Activated T-cell treated with anti-CD3 and anti-CD28 coated beads, Interleukin-2, amount 50 U/mL, for 4 hours (primary cell): ENCODE data around the gene RBSN. TPM values are rescaled to one million over a fixed set of nuclear protein-coding genes. Genes with fewer than 3 reads are reported as not detected.
A peak's percentile ranks its signal among the peaks of the same experiment; 100 is the strongest.

Experiments
- ATAC-seq, 2 donors: fragments of 200-7000 bp; cut with Tn5 transposase; one replicate each; pipeline ENCODE4 v1.10.0; 2021
- DNase-seq: peaks from one replicate; pipeline ENCODE4 v3.0.0-alpha.2; 2020
- H3K27me3 Mint-ChIP-seq: one replicate; pipeline ENCODE4 v1.8.0; 2021; ENCODE audit warnings: low read depth, mixed read lengths
- H3K36me3 Mint-ChIP-seq: one replicate; pipeline ENCODE4 v1.8.0; 2022; ENCODE audit warnings: mixed read lengths; ENCODE audit not compliant: insufficient read depth
- H3K4me1 Mint-ChIP-seq: one replicate; pipeline ENCODE4 v1.8.0; 2021; ENCODE audit warnings: low read depth, mixed read lengths
- H3K4me3 Mint-ChIP-seq: one replicate; pipeline ENCODE4 v1.8.0; 2021; ENCODE audit warnings: mild to moderate bottlenecking, moderate library complexity, mixed read lengths
- H3K9me3 Mint-ChIP-seq: one replicate; pipeline ENCODE4 v1.8.0; 2021; ENCODE audit warnings: mixed read lengths
- total RNA-seq, 3 donors: library from RNA; stranded (reverse); gene quantifications; one replicate each; pipeline ENCODE4 v1.2.1, GENCODE V29; 2021

RBSN gene
- total RNA-seq, 3 donors from 2014 or later, result 9.2 to 11.4 (median 11.2) TPM

GRCh38 chr3:15112011-15112410 is 13.1 kb upstream of the RBSN start:
- ATAC-seq (no peak), DNase-seq (no peak)
- no peak overlapping the region for H3K4me3 Mint-ChIP-seq
- H3K36me3 Mint-ChIP-seq, result no peaks in the 10 kb centered on the region
- H3K27me3 Mint-ChIP-seq, result peaks cover 7% of the 10 kb centered on the region
- H3K9me3 Mint-ChIP-seq, result no peaks in the 10 kb centered on the region
- H3K4me1 Mint-ChIP-seq, result peaks cover 4% of the 10 kb centered on the region

- Mint-ChIP-seq H3K4me1 (peaks cover 4% of the 10 kb centered on the region), H3K4me3 (no peak overlapping the region), H3K9me3 (no peaks in the 10 kb centered on the region), H3K36me3 (no peaks in the 10 kb centered on the region), H3K27me3 (peaks cover 7% of the 10 kb centered on the region)
- DNase-seq (no peak), ATAC-seq (no peak)
Measured at GRCh38 chr3:15110206-15110605, 11.3 kb upstream of the RBSN start.

- peaks cover 4% of the 10 kb centered on the region for H3K4me1 Mint-ChIP-seq
- H3K27me3 Mint-ChIP-seq, result peaks cover 7% of the 10 kb centered on the region
- ATAC-seq, result no peak
- H3K36me3 Mint-ChIP-seq, result no peaks in the 10 kb centered on the region
- H3K4me3 Mint-ChIP-seq, result no peak overlapping the region
- DNase-seq, result no peak
- no peaks in the 10 kb centered on the region for H3K9me3 Mint-ChIP-seq
Measured at GRCh38 chr3:15108869-15109268, 9.9 kb upstream of the RBSN start.

- DNase-seq (peak; percentile 67), ATAC-seq (peak; percentile 91 to 98)
- no peak overlapping the region for H3K4me3 Mint-ChIP-seq
- H3K4me1 Mint-ChIP-seq, result peaks cover 4% of the 10 kb centered on the region
- no peaks in the 10 kb centered on the region for H3K9me3 Mint-ChIP-seq
- peaks cover 7% of the 10 kb centered on the region for H3K27me3 Mint-ChIP-seq
- H3K36me3 Mint-ChIP-seq, result no peaks in the 10 kb centered on the region
Measured at GRCh38 chr3:15108082-15108545, 9.2 kb upstream of the RBSN start.

GRCh38 chr3:15107075-15107947 is 8.4 kb upstream of the RBSN start:
- H3K4me3 Mint-ChIP-seq, result no peak overlapping the region
- DNase-seq, result no peak
- H3K9me3 Mint-ChIP-seq, result no peaks in the 10 kb centered on the region
- H3K36me3 Mint-ChIP-seq, result no peaks in the 10 kb centered on the region
- H3K27me3 Mint-ChIP-seq, result peaks cover 7% of the 10 kb centered on the region
- H3K4me1 Mint-ChIP-seq, result peaks cover 4% of the 10 kb centered on the region
- ATAC-seq, result no peak

- Mint-ChIP-seq H3K36me3 (peaks cover 1% of the 10 kb centered on the region), H3K4me3 (no peak overlapping the region), H3K4me1 (peaks cover 18% of the 10 kb centered on the region), H3K27me3 (peaks cover 5% of the 10 kb centered on the region), H3K9me3 (no peaks in the 10 kb centered on the region)
- no peak for DNase-seq
- ATAC-seq, result no peak
Measured at GRCh38 chr3:15102836-15103235, 3.9 kb upstream of the RBSN start.

GRCh38 chr3:15102256-15102655 is 3.3 kb upstream of the RBSN start:
- H3K27me3 Mint-ChIP-seq, result peaks cover 1% of the 10 kb centered on the region
- H3K4me3 Mint-ChIP-seq, result no peak overlapping the region
- peaks cover 2% of the 10 kb centered on the region for H3K36me3 Mint-ChIP-seq
- no peaks in the 10 kb centered on the region for H3K9me3 Mint-ChIP-seq
- DNase-seq (no peak), ATAC-seq (no peak)
- peaks cover 20% of the 10 kb centered on the region for H3K4me1 Mint-ChIP-seq

GRCh38 chr3:15099364-15100098 is 583 bp upstream of the RBSN start:
- no peak for ATAC-seq
- no peak for DNase-seq
- peaks cover 25% of the 10 kb centered on the region for H3K4me1 Mint-ChIP-seq
- H3K4me3 Mint-ChIP-seq, result peak overlapping the region; percentile 93
- H3K27me3 Mint-ChIP-seq, result no peaks in the 10 kb centered on the region
- H3K9me3 Mint-ChIP-seq, result no peaks in the 10 kb centered on the region
- peaks cover 14% of the 10 kb centered on the region for H3K36me3 Mint-ChIP-seq

- Mint-ChIP-seq H3K4me3 (peak overlapping the region; percentile 93), H3K4me1 (peaks cover 25% of the 10 kb centered on the region), H3K27me3 (no peaks in the 10 kb centered on the region), H3K9me3 (no peaks in the 10 kb centered on the region), H3K36me3 (peaks cover 19% of the 10 kb centered on the region)
- ATAC-seq (no peak), DNase-seq (no peak)
Measured at GRCh38 chr3:15097891-15098290, 1.1 kb downstream of the RBSN start.

- Mint-ChIP-seq H3K9me3 (no peaks in the 10 kb centered on the region), H3K27me3 (no peaks in the 10 kb centered on the region), H3K4me1 (peaks cover 25% of the 10 kb centered on the region), H3K36me3 (peaks cover 23% of the 10 kb centered on the region), H3K4me3 (no peak overlapping the region)
- DNase-seq (no peak), ATAC-seq (no peak)
Measured at GRCh38 chr3:15096046-15096445, 2.9 kb downstream of the RBSN start.

GRCh38 chr3:15094187-15094875 is 4.6 kb downstream of the RBSN start:
- Mint-ChIP-seq H3K36me3 (peaks cover 28% of the 10 kb centered on the region), H3K4me3 (no peak overlapping the region), H3K4me1 (peaks cover 20% of the 10 kb centered on the region), H3K27me3 (no peaks in the 10 kb centered on the region), H3K9me3 (no peaks in the 10 kb centered on the region)
- DNase-seq (no peak), ATAC-seq (no peak)

- Mint-ChIP-seq H3K4me3 (no peak overlapping the region), H3K4me1 (peaks cover 9% of the 10 kb centered on the region), H3K27me3 (no peaks in the 10 kb centered on the region), H3K9me3 (no peaks in the 10 kb centered on the region), H3K36me3 (peaks cover 28% of the 10 kb centered on the region)
- DNase-seq (no peak), ATAC-seq (no peak)
Measured at GRCh38 chr3:15092686-15093085, 6.3 kb downstream of the RBSN start.

- no peaks in the 10 kb centered on the region for H3K9me3 Mint-ChIP-seq
- ATAC-seq (no peak), DNase-seq (no peak)
- peaks cover 3% of the 10 kb centered on the region for H3K4me1 Mint-ChIP-seq
- H3K4me3 Mint-ChIP-seq, result no peak overlapping the region
- no peaks in the 10 kb centered on the region for H3K27me3 Mint-ChIP-seq
- H3K36me3 Mint-ChIP-seq, result peaks cover 32% of the 10 kb centered on the region
Measured at GRCh38 chr3:15091575-15091974, 7.4 kb downstream of the RBSN start.

- no peaks in the 10 kb centered on the region for H3K27me3 Mint-ChIP-seq
- H3K36me3 Mint-ChIP-seq, result peaks cover 28% of the 10 kb centered on the region
- no peaks in the 10 kb centered on the region for H3K9me3 Mint-ChIP-seq
- no peak overlapping the region for H3K4me3 Mint-ChIP-seq
- DNase-seq, result no peak
- H3K4me1 Mint-ChIP-seq, result no peaks in the 10 kb centered on the region
- ATAC-seq, result no peak
Measured at GRCh38 chr3:15089201-15089600, 9.7 kb downstream of the RBSN start.
